Natural killer cell (primary cell): ENCODE results near the gene CRYBG1. TPM values are rescaled to one million over a fixed set of nuclear protein-coding genes. Genes with fewer than 3 reads are reported as not detected.

Source experiments
- ATAC-seq, 3 donors: fragments of 150-1000 bp in 2 of 3; fragments of 200-7000 bp in 1 of 3; cut with Tn5 transposase; 1 replicate in 1 of 3; 2 replicates in 2 of 3; pipeline ENCODE4 v1.10.0; 2021; ENCODE audit warnings: mild to moderate bottlenecking in 2 of 3, moderate library complexity in 2 of 3
- DNase-seq, 2 donors: peaks; one replicate each; pipeline versions ENCODE4 v3.0.0 to v3.0.0-alpha.2; 2013 to 2021; ENCODE audit warnings: mixed read lengths in 1 of 2
- H3K27ac ChIP-seq: one replicate; pipeline ENCODE4 v1.5.1; 2013; ENCODE audit warnings: mild to moderate bottlenecking, low read length
- H3K27me3 ChIP-seq: one replicate; pipeline ENCODE4 v1.6.1; 2013; ENCODE audit warnings: low read length; ENCODE audit not compliant: control insufficient read depth, insufficient read depth
- H3K36me3 ChIP-seq: one replicate; pipeline ENCODE4 v1.6.1; 2013; ENCODE audit warnings: low read length; ENCODE audit not compliant: control insufficient read depth, insufficient read depth
- H3K4me1 ChIP-seq: one replicate; pipeline ENCODE4 v1.6.1; 2013; ENCODE audit warnings: low read length; ENCODE audit not compliant: control insufficient read depth, insufficient read depth
- H3K4me3 ChIP-seq: one replicate; pipeline ENCODE4 v1.5.1; 2013; ENCODE audit warnings: low read length
- H3K9me3 ChIP-seq: one replicate; pipeline ENCODE4 v1.6.1; 2013; ENCODE audit warnings: low read length; ENCODE audit not compliant: control insufficient read depth, insufficient read depth
- H3K27ac Mint-ChIP-seq, 2 donors: one replicate each; pipeline ENCODE4 v1.8.0; 2022; ENCODE audit warnings: mild to moderate bottlenecking in 2 of 2, mixed read lengths in 2 of 2, moderate library complexity in 1 of 2
- H3K27me3 Mint-ChIP-seq, 2 donors: one replicate each; pipeline ENCODE4 v1.8.0; 2022; ENCODE audit warnings: low read depth in 2 of 2, mixed read lengths in 2 of 2
- H3K36me3 Mint-ChIP-seq: one replicate; pipeline ENCODE4 v1.8.0; 2022; ENCODE audit warnings: mixed read lengths
- H3K4me1 Mint-ChIP-seq, 2 donors: one replicate each; pipeline ENCODE4 v1.8.0; 2022; ENCODE audit warnings: mixed read lengths in 2 of 2
- H3K4me3 Mint-ChIP-seq: one replicate; pipeline ENCODE4 v1.8.0; 2022; ENCODE audit warnings: mild to moderate bottlenecking, moderate library complexity, mixed read lengths
- H3K9me3 Mint-ChIP-seq, 2 donors: one replicate each; pipeline ENCODE4 v1.8.0; 2022; ENCODE audit warnings: mixed read lengths in 2 of 2
- WGBS: methylation state at CpG from one replicate; pipeline ENCODE4 v1.1.7; 2013; ENCODE audit warnings: missing lambda C conversion rate; ENCODE audit not compliant: insufficient coverage; 5-methylcytosine and 5-hydroxymethylcytosine counted together
- intact Hi-C: fragments of 100-400 bp; cut with micrococcal nuclease; formaldehyde crosslinking; loops from one replicate; pipeline ENCODE4 v1.14.2; 2022
- total RNA-seq, 4 donors: library from RNA; stranded (reverse); fragments of 120-200 nt in 1 of 4; gene quantifications; one replicate each; pipeline versions ENCODE4 v1.2.3 to v1.2.4, GENCODE V29; 2013 to 2022
- TF ChIP-seq, protein P1 (sequence below): fragments of 200-600 bp; IDR thresholded peaks from one replicate; pipeline ENCODE4 v1.8.0; 2022; ENCODE audit warnings: antibody characterized with exemption

Gene CRYBG1
- total RNA-seq, 3 donors from 2014 or later (not counting 1 experiment from before 2014, with no cell fraction given): 16.3 to 21.8 (median 17.5) TPM

DNA sequence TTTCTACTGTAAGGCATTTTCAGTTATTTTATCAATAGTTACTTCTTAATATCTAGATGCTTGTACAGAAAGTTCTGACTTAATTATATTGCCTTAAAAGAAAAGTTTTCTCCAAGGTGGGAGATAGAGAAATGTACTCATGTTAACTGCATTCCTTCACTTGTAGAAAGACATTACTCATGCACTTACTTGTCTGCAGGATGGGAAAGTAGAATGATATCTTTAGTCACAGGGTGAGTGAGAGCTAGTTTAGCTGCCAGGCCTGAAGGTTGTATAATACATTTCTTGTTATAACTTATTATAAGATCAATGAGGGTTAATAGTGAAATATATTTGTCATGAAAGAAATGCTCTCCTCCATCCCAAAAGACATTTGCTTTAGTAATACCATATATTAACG is 92.1 kb downstream of the CRYBG1 start:
- ATAC-seq: no peak
- Mint-ChIP-seq H3K27me3 (no peaks in the 10 kb centered on the region), H3K27ac (no peak overlapping the region), H3K4me3 (no peak overlapping the region), H3K4me1 (peaks cover 11% of the 10 kb centered on the region in 2 donors), H3K9me3 (no peaks in the 10 kb centered on the region), H3K36me3 (no peaks in the 10 kb centered on the region)
- no peaks in the 10 kb centered on the region for H3K9me3 ChIP-seq
- no peak for DNase-seq
- no peak overlapping the region for H3K4me3 ChIP-seq
- H3K4me1 ChIP-seq: peaks cover 10% of the 10 kb centered on the region
- TF ChIP-seq, protein P1, sequence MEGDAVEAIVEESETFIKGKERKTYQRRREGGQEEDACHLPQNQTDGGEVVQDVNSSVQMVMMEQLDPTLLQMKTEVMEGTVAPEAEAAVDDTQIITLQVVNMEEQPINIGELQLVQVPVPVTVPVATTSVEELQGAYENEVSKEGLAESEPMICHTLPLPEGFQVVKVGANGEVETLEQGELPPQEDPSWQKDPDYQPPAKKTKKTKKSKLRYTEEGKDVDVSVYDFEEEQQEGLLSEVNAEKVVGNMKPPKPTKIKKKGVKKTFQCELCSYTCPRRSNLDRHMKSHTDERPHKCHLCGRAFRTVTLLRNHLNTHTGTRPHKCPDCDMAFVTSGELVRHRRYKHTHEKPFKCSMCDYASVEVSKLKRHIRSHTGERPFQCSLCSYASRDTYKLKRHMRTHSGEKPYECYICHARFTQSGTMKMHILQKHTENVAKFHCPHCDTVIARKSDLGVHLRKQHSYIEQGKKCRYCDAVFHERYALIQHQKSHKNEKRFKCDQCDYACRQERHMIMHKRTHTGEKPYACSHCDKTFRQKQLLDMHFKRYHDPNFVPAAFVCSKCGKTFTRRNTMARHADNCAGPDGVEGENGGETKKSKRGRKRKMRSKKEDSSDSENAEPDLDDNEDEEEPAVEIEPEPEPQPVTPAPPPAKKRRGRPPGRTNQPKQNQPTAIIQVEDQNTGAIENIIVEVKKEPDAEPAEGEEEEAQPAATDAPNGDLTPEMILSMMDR: no peak
- H3K36me3 ChIP-seq: no peaks in the 10 kb centered on the region
- intact Hi-C loops: no loop called here
- WGBS: no CpG with 5 or more reads among the region's 1 CpG
- H3K27me3 ChIP-seq: no peaks in the 10 kb centered on the region
- no peak overlapping the region for H3K27ac ChIP-seq

DNA sequence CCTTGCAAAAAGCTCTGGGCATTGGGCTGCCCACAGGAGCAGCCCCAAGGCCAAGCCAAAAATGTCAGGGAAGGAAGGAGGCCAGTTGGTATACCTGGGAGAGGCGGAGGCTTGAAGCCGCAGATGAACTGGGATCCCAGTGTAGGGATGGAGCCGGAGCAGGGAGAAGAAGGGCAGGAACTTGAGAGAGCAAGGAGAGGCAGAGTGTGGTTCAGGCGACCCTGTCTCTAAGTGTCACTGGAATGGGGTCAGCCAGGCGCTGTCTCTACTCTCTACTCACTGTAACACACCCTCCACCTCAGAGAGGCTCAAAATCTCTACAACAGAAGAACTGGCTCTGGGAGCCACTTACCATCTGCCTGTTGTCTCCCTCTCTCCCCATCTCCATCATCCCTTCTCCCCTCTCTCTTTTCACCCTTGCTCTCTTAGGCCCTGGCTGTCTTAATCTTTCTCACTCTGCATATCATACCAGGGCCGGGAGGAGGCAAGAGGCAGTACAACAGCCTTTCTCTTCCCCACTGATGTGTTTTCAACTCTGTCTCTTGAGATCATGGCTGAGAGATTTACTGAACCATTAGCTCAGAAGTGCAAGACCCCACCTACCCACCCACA is 93.3 kb downstream of the CRYBG1 start:
- Histone ChIP-seq H3K4me1 (no peaks in the 10 kb centered on the region), H3K9me3 (no peaks in the 10 kb centered on the region), H3K4me3 (no peak overlapping the region), H3K27ac (no peak overlapping the region), H3K27me3 (no peaks in the 10 kb centered on the region), H3K36me3 (no peaks in the 10 kb centered on the region)
- WGBS: 90% methylated on average over 6 of the region's 6 CpGs
- Mint-ChIP-seq H3K9me3 (no peaks in the 10 kb centered on the region), H3K4me1 (no peaks in the 10 kb centered on the region), H3K36me3 (no peaks in the 10 kb centered on the region), H3K4me3 (no peak overlapping the region), H3K27me3 (no peaks in the 10 kb centered on the region), H3K27ac (no peak overlapping the region)
- no peak for ATAC-seq
- intact Hi-C loops: no loop called here
- TF ChIP-seq, protein P1: no peak
- no peak for DNase-seq

DNA sequence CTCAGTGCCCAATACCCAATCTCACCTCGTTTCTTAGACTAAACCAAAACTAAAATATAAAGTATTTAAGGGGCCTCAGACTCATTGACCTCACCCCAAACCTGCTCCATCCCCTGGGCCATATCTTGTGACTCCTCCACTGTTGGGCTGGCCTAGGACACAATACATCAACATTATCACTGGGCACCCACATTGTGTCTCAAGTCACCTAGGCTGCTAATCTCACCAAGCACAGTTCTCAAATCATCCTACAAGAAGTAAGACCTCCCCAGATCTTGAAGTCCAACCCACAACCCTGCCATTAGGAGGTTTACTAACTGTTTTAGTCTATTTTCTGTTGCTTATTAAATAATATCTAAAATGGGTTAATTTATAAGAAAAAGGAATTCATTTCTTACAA is 96.2 kb downstream of the CRYBG1 start:
- Mint-ChIP-seq H3K27ac (no peak overlapping the region), H3K4me3 (no peak overlapping the region), H3K36me3 (no peaks in the 10 kb centered on the region), H3K4me1 (no peaks in the 10 kb centered on the region), H3K27me3 (peaks cover 0 to 17% of the 10 kb centered on the region in 2 donors), H3K9me3 (no peaks in the 10 kb centered on the region)
- Histone ChIP-seq H3K4me1 (no peaks in the 10 kb centered on the region), H3K4me3 (no peak overlapping the region), H3K27me3 (no peaks in the 10 kb centered on the region), H3K9me3 (no peaks in the 10 kb centered on the region), H3K36me3 (no peaks in the 10 kb centered on the region), H3K27ac (no peak overlapping the region)
- 67% methylated on average over 1 of the region's 1 CpG for WGBS
- TF ChIP-seq, protein P1: no peak
- DNase-seq (no peak), ATAC-seq (no peak)
- intact Hi-C loops: no loop called here
